K562 (cell line): ENCODE measurements around the gene ETFRF1.

Experiments
- CBX2 ChIP-seq: fragments of 200-600 bp; sonication (generic); IDR thresholded peaks from one replicate; pipeline ENCODE4 v1.6.1; 2012; ENCODE audit warnings: mild to moderate bottlenecking, low read length, inconsistent platforms; ENCODE audit not compliant: insufficient read depth, poor library complexity, severe bottlenecking
- CREB1 ChIP-seq, 2 experiments: sonication (generic) in 1 of 2; formaldehyde crosslinking in 1 of 2; IDR thresholded peaks; 2 replicates each; pipeline versions ENCODE4 v1.6.1 to v1.8.0; 2012 to 2022; ENCODE audit warnings: inconsistent platforms in 1 of 2, mild to moderate bottlenecking in 1 of 2, missing genetic modification reagents in 1 of 2, moderate library complexity in 1 of 2
- CREM ChIP-seq: IDR thresholded peaks from 2 replicates; pipeline ENCODE4 v1.6.1; 2014; ENCODE audit warnings: antibody characterized with exemption, low read depth
- DPF2 ChIP-seq: fragments of 450-650 bp; IDR thresholded peaks from 2 replicates; pipeline ENCODE4 v1.6.1; 2016
- ELF1 ChIP-seq: fragments of 200-800 bp; sonication (Bioruptor generic); IDR thresholded peaks from 2 replicates; pipeline ENCODE4 v1.6.1; 2016; ENCODE audit warnings: missing genetic modification characterization, missing compliant biosample characterization
- ETV5 ChIP-seq: sonication (generic); formaldehyde crosslinking; IDR thresholded peaks from 2 replicates; pipeline ENCODE4 v1.4.0; 2020; ENCODE audit warnings: low read depth, mild to moderate bottlenecking, missing genetic modification reagents
- PHTF2 ChIP-seq: fragments of 250-450 bp; sonication (Bioruptor Pico); IDR thresholded peaks from 2 replicates; pipeline ENCODE4 v1.5.0; 2021; ENCODE audit warnings: mild to moderate bottlenecking
- POLR2A ChIP-seq: fragments of 450-650 bp; conservative IDR thresholded peaks from 2 replicates; pipeline ENCODE4 v1.6.1; 2016
- PRPF4 ChIP-seq: fragments of 200-400 bp; formaldehyde crosslinking; IDR thresholded peaks from one replicate; pipeline ENCODE4 v1.6.1; 2017; ENCODE audit warnings: low read length, low read depth, mild to moderate bottlenecking; ENCODE audit not compliant: insufficient read depth, poor library complexity, severe bottlenecking
- RAD21 ChIP-seq, 2 experiments: fragments of 250-450 bp in 1 of 2; fragments of 450-650 bp in 1 of 2; sonication (Bioruptor Pico) in 1 of 2; formaldehyde crosslinking in 1 of 2; IDR thresholded peaks in 1 of 2; conservative IDR thresholded peaks in 1 of 2; 2 replicates each; pipeline versions ENCODE4 v1.4.0 to v1.8.0; 2020 to 2022; ENCODE audit warnings: mild to moderate bottlenecking in 2 of 2, moderate library complexity in 1 of 2
- SIN3A ChIP-seq, 2 experiments: fragments of 150-350 bp in 1 of 2; IDR thresholded peaks; 2 replicates each; pipeline ENCODE4 v1.6.1; 2011 to 2016; ENCODE audit warnings: borderline replicate concordance in 2 of 2, low read depth in 2 of 2, low read length in 2 of 2, mild to moderate bottlenecking in 2 of 2, moderate library complexity in 2 of 2; ENCODE audit not compliant: control insufficient read depth in 1 of 2
- SMARCC2 ChIP-seq: fragments of 450-650 bp; IDR thresholded peaks from 2 replicates; pipeline ENCODE4 v1.6.1; 2017; ENCODE audit warnings: antibody characterized with exemption, moderate library complexity, mild to moderate bottlenecking, low read depth
- TEAD4 ChIP-seq, 2 experiments: sonication (generic) in 1 of 2; formaldehyde crosslinking in 1 of 2; IDR thresholded peaks; 2 replicates each; pipeline versions ENCODE4 v1.6.1 to v1.8.0; 2012 to 2022; ENCODE audit warnings: borderline replicate concordance in 1 of 2, inconsistent platforms in 1 of 2, low read length in 1 of 2, mild to moderate bottlenecking in 1 of 2, missing genetic modification reagents in 1 of 2
- TF ChIP-seq, protein P1 (sequence below), 3 experiments: IDR thresholded peaks in 2 of 3; conservative IDR thresholded peaks in 1 of 3; 2 replicates each; pipeline ENCODE4 v1.5.1; 2011 to 2012; ENCODE audit warnings: low read length in 3 of 3, mild to moderate bottlenecking in 3 of 3, control low read depth in 2 of 3, improper control_type of control experiment in 1 of 3, inconsistent platforms in 1 of 3, low read depth in 1 of 3, mixed read lengths in 1 of 3, moderate library complexity in 1 of 3; ENCODE audit not compliant: insufficient read depth in 2 of 3

DNA sequence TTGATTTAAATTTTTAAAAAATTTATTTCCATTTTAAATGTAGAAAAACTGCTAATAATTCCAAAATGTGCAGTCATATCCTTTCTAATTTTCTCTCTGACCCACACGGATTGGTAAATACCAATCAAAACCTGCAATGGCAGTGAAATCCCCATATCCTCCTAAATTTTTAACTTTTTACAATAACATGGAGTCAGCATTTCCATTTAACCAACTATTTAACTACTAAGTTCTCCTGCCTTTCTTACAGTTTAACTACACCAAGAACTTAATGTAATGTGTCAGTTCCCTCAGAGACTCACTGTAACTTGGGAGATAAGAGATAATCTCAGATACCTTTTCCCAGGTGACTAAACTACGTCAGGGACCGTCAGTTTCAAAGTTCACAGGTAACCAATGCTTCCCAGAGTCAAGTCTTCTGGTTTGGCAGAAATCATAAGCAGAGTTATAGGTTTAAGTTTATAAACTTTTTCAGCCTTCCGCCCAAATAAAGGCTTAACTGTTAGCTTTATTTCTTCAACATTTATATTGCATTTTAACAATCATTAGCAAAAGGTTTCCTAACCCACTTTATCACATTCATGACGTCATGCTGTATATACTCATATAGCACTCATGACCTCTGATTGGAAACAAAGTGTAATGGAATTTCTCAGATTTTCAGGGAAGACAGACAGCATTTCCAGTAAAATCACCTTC, 48.1 kb downstream of the ETFRF1 start:
- TF ChIP-seq SMARCC2 (no peak), PHTF2 (CRISPR knock-in tag) (no peak), TEAD4 (IDR thresholded peaks at IDR 0.05; ENCODE audit: low read length) (no peak), TEAD4 (CRISPR knock-in tag; IDR thresholded peaks at IDR 0.05; ENCODE audit: borderline replicate concordance) (no peak), SIN3A (IDR thresholded peaks at IDR 0.05; ENCODE audit: borderline replicate concordance in 2 of 2, control insufficient read depth in 1 of 2, low read depth in 2 of 2, low read length in 2 of 2) (no peak), ELF1 (tag) (no peak), CBX2 (no peak), CREM (no peak), RAD21 (CRISPR knock-in tag; conservative IDR thresholded peaks at IDR 0.05 in 1 of 2, IDR thresholded peaks at IDR 0.05 in 1 of 2) (no peak), ETV5 (CRISPR knock-in tag) (no peak), DPF2 (no peak), PRPF4 (no peak), POLR2A (no peak), CREB1 (IDR thresholded peaks at IDR 0.05) (no peak), CREB1 (CRISPR knock-in tag; IDR thresholded peaks at IDR 0.05) (no peak)
- TF ChIP-seq, protein P1, sequence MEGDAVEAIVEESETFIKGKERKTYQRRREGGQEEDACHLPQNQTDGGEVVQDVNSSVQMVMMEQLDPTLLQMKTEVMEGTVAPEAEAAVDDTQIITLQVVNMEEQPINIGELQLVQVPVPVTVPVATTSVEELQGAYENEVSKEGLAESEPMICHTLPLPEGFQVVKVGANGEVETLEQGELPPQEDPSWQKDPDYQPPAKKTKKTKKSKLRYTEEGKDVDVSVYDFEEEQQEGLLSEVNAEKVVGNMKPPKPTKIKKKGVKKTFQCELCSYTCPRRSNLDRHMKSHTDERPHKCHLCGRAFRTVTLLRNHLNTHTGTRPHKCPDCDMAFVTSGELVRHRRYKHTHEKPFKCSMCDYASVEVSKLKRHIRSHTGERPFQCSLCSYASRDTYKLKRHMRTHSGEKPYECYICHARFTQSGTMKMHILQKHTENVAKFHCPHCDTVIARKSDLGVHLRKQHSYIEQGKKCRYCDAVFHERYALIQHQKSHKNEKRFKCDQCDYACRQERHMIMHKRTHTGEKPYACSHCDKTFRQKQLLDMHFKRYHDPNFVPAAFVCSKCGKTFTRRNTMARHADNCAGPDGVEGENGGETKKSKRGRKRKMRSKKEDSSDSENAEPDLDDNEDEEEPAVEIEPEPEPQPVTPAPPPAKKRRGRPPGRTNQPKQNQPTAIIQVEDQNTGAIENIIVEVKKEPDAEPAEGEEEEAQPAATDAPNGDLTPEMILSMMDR (IDR thresholded peaks at IDR 0.05 in 2 of 3, conservative IDR thresholded peaks at IDR 0.05 in 1 of 3; ENCODE audit: insufficient read depth in 2 of 3, low read depth in 1 of 3, low read length in 3 of 3), result no peak
